Superior temporal gyrus (tissue), 1 donor: ENCODE data around the gene SLC25A26.

Experiments used
- DNase-seq: peaks from one replicate; pipeline ENCODE4 v3.0.0-alpha.2; 2016; ENCODE audit errors: extremely low spot score

SLC25A26 gene

GRCh38 chr3:66372681-66373350 lies 152.0 kb downstream of the SLC25A26 start:
- DNase-seq, result peak; percentile 61

GRCh38 chr3:66376568-66376967 lies 155.8 kb downstream of the SLC25A26 start:
- no peak for DNase-seq

GRCh38 chr3:66377800-66378199 lies 157.0 kb downstream of the SLC25A26 start:
- DNase-seq, result no peak

- DNase-seq, result no peak
Observed at GRCh38 chr3:66378256-66378655, 157.5 kb downstream of the SLC25A26 start.

GRCh38 chr3:66379565-66379964 lies 158.8 kb downstream of the SLC25A26 start:
- no peak for DNase-seq

GRCh38 chr3:66380200-66380932 lies 159.6 kb downstream of the SLC25A26 start:
- DNase-seq, result no peak

- no peak for DNase-seq
Observed at GRCh38 chr3:66381626-66382025, 160.8 kb downstream of the SLC25A26 start.

GRCh38 chr3:66382142-66382541 lies 161.3 kb downstream of the SLC25A26 start:
- no peak for DNase-seq

- no peak for DNase-seq
Observed at GRCh38 chr3:66383023-66383422, 162.2 kb downstream of the SLC25A26 start.

- no peak for DNase-seq
Observed at GRCh38 chr3:66383998-66384745, 163.4 kb downstream of the SLC25A26 start.

GRCh38 chr3:66385066-66385465 lies 164.3 kb downstream of the SLC25A26 start:
- DNase-seq, result no peak

- DNase-seq, result no peak
Observed at GRCh38 chr3:66386011-66386924, 165.5 kb downstream of the SLC25A26 start.

- peak; percentile 75 for DNase-seq
Observed at GRCh38 chr3:66386925-66387650, 166.3 kb downstream of the SLC25A26 start.

GRCh38 chr3:66390013-66390412 lies 169.2 kb downstream of the SLC25A26 start:
- no peak for DNase-seq

GRCh38 chr3:66392512-66392911 lies 171.7 kb downstream of the SLC25A26 start:
- DNase-seq, result no peak

GRCh38 chr3:66392966-66393332 lies 172.1 kb downstream of the SLC25A26 start:
- DNase-seq, result no peak

- DNase-seq, result no peak
Observed at GRCh38 chr3:66393333-66394005, 172.7 kb downstream of the SLC25A26 start.

- DNase-seq, result no peak
Observed at GRCh38 chr3:66394019-66394752, 173.4 kb downstream of the SLC25A26 start.

- DNase-seq, result no peak
Observed at GRCh38 chr3:66394753-66395249, 174.0 kb downstream of the SLC25A26 start.
